ENCODE measurements around the gene ZNF556. TPM values are rescaled to one million over a fixed set of nuclear protein-coding genes. Genes with fewer than 3 reads are reported as not detected.

The ZNF556 gene
- total RNA-seq, 1 experiment from 2014 or later, result not detected

DNA sequence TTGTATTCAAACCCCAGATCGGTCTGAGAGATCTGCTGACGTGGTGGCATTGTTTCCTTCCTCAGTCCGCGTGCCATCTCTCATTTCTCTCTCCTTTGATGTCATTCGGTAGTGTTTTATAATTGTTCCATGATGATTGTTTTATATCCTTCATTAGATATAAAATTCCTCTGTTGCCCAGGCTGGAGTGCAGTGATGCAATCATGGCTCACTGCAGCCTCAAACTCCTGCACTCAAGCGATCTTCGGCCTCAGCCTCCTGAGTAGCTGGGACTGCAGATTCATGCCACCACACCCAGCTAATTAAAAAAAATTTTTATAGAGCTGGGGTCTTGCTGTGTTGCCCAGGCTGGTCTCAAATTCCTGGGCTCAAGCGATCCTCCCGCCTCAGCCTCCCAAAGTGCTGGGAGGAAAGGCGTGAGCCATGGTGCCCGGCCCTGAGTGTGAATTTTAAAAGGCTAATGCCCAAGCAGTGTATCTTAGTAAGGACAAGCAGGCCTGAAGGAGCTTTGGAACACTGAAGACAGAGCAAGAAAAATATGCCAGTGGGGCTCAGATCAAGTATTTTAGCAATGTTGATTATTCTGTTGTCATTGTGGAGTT lies 38.9 kb downstream of the ZNF556 start:
- DNase-seq (ENCODE audit: low spot score), result no peak

DNA sequence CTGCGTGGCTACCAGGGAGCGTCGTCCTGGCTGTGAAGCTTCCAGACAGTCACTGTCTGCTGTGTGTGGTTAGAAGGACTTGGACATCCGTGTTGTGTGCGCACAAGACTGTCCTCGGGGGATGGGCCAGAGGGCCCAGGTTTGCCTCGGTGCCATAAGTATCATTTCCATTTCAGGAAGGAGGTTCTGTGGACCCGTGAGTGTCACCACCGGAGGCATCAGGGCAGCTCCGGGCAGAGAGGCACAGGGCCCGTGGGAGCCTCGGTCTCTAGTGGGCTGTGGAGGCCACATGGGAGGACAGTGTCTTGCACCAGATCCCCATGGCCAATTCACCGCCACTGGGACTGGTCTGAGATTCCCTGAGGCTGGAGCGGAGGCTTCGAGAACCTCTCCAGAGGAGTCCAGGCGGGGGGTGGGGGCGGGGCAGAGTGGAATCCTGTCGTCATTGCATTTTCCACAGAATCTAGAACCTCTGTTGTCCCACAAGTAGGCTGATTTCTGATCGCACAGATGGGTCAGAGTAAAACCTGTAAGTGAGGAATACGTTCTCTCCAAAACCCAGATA lies 39.6 kb downstream of the ZNF556 start:
- no peak for DNase-seq (ENCODE audit: low spot score)

DNA sequence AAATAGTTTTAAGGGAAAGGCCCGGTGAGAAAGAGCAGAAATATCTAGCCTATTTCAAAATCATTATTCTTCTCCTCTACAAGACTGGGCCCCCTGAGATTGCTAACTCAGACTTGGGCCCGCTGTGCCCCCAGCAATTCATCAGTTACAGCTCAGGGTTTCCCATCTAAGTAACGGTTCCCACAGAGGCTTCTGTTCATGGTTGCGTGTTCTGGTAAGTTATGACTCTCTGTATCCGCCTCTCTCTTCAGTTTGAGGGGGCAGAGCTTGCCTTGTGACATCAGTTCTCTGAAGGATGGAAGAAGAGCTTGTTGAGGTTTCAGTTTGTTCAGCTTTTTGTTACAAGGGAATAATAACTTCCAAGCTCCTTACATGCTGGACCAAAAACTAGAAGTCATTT lies 45.2 kb downstream of the ZNF556 start:
- DNase-seq (ENCODE audit: low spot score), result no peak

DNA sequence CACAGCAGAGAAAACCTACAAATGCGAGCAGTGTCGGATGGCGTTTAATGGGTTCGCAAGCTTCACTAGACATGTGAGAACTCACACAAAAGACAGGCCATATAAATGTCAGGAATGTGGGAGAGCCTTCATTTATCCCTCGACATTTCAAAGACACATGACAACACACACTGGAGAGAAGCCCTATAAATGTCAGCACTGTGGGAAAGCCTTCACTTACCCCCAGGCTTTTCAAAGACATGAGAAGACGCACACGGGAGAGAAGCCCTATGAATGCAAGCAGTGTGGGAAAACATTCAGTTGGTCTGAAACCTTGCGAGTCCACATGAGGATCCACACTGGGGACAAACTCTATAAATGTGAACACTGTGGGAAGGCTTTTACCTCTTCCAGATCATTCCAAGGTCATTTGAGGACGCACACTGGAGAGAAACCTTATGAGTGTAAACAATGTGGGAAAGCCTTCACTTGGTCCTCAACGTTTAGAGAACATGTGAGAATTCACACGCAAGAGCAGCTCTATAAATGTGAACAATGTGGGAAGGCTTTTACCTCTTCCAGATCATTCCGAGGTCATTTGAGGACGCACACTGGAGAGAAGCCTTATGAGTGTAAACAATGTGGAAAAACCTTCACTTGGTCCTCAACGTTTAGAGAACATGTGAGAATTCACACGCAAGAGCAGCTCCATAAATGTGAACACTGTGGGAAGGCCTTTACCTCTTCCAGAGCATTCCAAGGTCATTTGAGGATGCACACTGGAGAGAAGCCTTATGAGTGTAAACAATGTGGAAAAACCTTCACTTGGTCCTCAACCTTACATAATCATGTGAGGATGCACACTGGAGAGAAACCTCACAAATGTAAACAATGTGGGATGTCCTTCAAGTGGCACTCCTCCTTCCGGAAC lies 50.4 kb downstream of the ZNF556 start:
- no peak for DNase-seq (ENCODE audit: low spot score)

DNA sequence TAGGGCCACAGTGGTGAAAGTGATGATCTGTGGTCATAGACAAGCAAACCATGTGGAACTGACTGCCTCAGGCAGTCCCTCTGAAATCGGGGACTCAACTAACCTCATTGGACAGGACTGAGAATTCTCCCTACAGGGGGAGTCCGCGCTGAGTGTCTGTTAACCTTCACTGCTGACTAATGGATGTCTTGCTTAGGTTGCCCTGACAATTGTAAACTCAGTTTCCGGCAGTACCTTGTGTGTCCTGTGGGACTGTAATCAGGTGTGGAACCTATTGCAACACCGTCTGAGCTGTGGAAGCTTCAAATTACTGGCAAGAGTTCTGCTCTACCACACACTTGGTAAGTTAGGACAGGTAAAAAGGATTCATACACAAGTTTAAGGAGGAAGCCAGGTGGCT lies 55.9 kb downstream of the ZNF556 start:
- no peak for DNase-seq (ENCODE audit: low spot score)

DNA sequence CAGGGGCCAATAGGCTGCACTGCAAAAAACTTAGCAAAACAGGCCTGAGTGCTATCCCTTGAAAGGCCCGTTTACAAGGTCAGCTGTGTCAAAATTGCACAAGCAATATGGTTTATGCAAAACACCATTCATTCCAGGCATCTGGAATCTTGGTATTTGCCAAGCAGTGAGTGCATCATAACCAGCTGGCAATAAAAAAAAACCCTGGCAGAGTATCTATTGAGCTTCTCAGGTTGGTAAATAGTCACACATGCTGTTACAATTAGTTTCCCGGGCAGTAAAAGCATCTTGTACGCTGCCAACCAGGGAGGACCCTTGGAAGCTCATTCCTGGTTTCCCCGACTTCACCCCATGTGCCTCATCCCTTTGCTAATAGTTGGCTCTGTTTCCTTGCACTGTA lies 56.4 kb downstream of the ZNF556 start:
- no peak for DNase-seq (ENCODE audit: low spot score)

DNA sequence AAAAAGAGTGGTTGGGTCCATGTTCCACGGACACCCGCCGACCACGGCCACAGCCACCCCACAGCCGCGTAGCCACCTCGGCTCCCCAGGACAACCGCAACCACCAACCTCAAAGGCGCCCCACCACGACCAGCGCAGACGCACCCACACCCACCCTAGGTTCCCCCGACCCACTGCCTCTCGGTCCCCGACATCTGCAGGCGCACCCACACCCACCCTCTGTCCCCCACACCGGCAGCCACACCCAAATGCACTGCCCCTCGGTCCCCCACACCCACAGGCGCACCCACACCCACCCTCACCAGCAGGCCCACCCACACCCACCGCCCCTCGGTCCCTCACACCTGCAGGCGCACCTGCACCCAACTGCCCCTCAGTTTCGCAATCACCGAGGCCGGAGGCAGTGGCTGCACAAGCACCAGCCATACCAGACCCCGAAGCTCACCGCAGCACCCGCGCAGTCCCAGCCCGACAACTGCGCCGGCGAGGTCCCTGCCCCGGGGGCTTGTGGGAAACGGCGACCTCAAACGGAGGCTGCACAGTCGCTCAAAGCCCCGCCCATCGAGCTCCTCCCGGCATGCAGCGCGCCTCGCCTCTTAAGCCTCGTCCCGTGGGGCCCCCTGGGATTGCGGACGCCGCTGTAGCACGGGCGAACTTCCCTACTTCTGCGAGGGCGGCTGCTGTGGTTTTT lies 59.4 kb downstream of the ZNF556 start:
- no peak for DNase-seq (ENCODE audit: low spot score)

DNA sequence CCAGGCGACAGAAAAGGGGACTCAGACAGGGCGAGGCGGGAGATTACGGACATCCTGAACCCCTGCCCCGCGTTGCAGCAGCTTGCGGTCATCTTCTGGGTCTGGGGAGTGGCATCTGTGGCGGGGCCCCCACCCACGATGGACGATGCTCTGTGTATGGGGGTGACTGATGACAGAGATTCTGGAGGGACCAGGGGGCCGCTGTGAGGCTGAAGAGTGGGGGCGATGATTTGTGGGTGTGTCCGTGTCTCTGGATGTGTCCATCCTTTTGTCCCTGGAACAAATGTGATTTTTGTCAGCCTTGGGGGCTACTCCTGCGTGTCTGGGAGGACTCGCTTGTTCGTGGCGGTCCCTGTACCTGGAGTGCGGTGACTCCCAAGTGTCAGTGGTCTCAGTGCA lies 59.9 kb downstream of the ZNF556 start:
- no peak for DNase-seq (ENCODE audit: low spot score)

Other genes starting within 250 kb of the ZNF556 start
- 0.60 and 0.75 TPM in 2 replicates for gene GNG7, start 164.6 kb upstream of the ZNF556 start, total RNA-seq (2014; rRNA removed; shearing (Covaris generic))
- gene DIRAS1, start 146.0 kb upstream of the ZNF556 start, total RNA-seq (2014; rRNA removed; shearing (Covaris generic)), result 1.1 and 1.3 TPM in 2 replicates
- gene SLC39A3, start 127.3 kb upstream of the ZNF556 start, total RNA-seq (2014; rRNA removed; shearing (Covaris generic)), result 26.0 and 42.3 TPM in 2 replicates
- gene SGTA, start 84.1 kb upstream of the ZNF556 start, total RNA-seq (2014; rRNA removed; shearing (Covaris generic)), result 47.0 and 53.4 TPM in 2 replicates
- gene THOP1, start 81.8 kb upstream of the ZNF556 start, total RNA-seq (2014; rRNA removed; shearing (Covaris generic)), result 74.8 and 107 TPM in 2 replicates
- gene ZNF554, start 47.5 kb upstream of the ZNF556 start, total RNA-seq (2014; rRNA removed; shearing (Covaris generic)), result 1.5 and 1.8 TPM in 2 replicates
- gene ZNF555, start 25.9 kb upstream of the ZNF556 start, total RNA-seq (2014; rRNA removed; shearing (Covaris generic)), result 3.0 and 4.8 TPM in 2 replicates
- 3.4 and 7.3 TPM in 2 replicates for gene ZNF57, start 33.6 kb downstream of the ZNF556 start, total RNA-seq (2014; rRNA removed; shearing (Covaris generic))
- 3.7 and 4.0 TPM in 2 replicates for gene ZNF77, start 77.6 kb downstream of the ZNF556 start, total RNA-seq (2014; rRNA removed; shearing (Covaris generic))
- 1.5 and 2.7 TPM in 2 replicates for gene TLE6, start 110.2 kb downstream of the ZNF556 start, total RNA-seq (2014; rRNA removed; shearing (Covaris generic))
- gene TLE2, start 161.9 kb downstream of the ZNF556 start, total RNA-seq (2014; rRNA removed; shearing (Covaris generic)), result 3.0 and 3.5 TPM in 2 replicates
- gene TLE5, start 195.2 kb downstream of the ZNF556 start, total RNA-seq (2014; rRNA removed; shearing (Covaris generic)), result 136 and 167 TPM in 2 replicates
- gene GNA11, start 227.0 kb downstream of the ZNF556 start, total RNA-seq (2014; rRNA removed; shearing (Covaris generic)), result 16.5 and 20.5 TPM in 2 replicates